Measurements from ENCODE around the gene ISLR2.

DNA sequence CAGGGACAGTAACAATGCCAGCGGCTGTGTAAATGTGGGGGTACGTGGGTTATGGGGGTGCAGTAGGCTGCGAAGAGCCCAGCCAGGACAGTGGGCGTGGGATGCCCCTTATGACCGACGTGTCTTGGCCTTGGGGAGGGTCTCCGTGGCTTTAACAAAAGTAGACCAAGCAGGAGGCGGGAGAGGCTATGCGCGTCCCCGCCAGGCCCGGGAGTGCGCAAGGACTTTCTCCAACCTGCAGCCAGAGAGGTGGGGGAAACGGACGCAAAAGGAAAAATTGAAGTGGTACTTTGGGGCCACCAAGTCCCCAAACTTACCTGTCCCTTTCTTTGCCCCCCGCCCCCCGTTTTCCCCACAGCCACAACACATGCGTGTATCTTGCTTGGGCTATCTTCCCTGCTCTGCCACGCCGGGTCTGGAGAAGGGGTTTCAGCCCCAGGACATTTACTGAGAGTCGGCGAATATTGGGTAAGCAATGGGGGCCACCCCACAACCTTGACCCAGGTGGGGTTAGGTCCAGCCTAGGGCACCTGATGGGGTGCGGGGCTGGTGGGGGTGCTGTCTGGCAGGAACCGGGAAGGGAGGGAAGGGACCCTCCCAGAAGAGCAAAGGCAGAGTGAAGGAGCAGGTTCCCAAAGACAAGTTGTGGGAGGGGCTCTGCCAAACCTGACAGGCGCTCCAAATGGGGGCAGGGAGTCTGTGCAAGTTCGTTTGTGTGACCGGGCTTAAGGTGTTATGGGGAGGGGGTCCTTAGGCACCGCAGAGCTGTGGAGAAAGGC lies 652 bp downstream of the ISLR2 start:
- TF ChIP-seq, protein P1, sequence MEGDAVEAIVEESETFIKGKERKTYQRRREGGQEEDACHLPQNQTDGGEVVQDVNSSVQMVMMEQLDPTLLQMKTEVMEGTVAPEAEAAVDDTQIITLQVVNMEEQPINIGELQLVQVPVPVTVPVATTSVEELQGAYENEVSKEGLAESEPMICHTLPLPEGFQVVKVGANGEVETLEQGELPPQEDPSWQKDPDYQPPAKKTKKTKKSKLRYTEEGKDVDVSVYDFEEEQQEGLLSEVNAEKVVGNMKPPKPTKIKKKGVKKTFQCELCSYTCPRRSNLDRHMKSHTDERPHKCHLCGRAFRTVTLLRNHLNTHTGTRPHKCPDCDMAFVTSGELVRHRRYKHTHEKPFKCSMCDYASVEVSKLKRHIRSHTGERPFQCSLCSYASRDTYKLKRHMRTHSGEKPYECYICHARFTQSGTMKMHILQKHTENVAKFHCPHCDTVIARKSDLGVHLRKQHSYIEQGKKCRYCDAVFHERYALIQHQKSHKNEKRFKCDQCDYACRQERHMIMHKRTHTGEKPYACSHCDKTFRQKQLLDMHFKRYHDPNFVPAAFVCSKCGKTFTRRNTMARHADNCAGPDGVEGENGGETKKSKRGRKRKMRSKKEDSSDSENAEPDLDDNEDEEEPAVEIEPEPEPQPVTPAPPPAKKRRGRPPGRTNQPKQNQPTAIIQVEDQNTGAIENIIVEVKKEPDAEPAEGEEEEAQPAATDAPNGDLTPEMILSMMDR (IDR thresholded peaks at IDR 0.05; ENCODE audit: borderline replicate concordance, extremely low read depth, low read length, poor library complexity, severe bottlenecking) = no peak
- TF ChIP-seq EZH2 (IDR thresholded peaks at IDR 0.05; ENCODE audit: borderline replicate concordance, low read depth, low read length, severe bottlenecking) = no peak
